ENCODE measurements around the gene HNRNPD. TPM values are rescaled to one million over a fixed set of nuclear protein-coding genes. Genes with fewer than 3 reads are reported as not detected.
"Not testable (repeated sequence)": the region's sequence is repeated elsewhere in the genome, so short reads cannot be mapped to it uniquely, and the experiment has no call there.

HNRNPD gene, protein sequence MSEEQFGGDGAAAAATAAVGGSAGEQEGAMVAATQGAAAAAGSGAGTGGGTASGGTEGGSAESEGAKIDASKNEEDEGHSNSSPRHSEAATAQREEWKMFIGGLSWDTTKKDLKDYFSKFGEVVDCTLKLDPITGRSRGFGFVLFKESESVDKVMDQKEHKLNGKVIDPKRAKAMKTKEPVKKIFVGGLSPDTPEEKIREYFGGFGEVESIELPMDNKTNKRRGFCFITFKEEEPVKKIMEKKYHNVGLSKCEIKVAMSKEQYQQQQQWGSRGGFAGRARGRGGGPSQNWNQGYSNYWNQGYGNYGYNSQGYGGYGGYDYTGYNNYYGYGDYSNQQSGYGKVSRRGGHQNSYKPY
- total RNA-seq, result 424 and 433 TPM in 2 replicates

DNA sequence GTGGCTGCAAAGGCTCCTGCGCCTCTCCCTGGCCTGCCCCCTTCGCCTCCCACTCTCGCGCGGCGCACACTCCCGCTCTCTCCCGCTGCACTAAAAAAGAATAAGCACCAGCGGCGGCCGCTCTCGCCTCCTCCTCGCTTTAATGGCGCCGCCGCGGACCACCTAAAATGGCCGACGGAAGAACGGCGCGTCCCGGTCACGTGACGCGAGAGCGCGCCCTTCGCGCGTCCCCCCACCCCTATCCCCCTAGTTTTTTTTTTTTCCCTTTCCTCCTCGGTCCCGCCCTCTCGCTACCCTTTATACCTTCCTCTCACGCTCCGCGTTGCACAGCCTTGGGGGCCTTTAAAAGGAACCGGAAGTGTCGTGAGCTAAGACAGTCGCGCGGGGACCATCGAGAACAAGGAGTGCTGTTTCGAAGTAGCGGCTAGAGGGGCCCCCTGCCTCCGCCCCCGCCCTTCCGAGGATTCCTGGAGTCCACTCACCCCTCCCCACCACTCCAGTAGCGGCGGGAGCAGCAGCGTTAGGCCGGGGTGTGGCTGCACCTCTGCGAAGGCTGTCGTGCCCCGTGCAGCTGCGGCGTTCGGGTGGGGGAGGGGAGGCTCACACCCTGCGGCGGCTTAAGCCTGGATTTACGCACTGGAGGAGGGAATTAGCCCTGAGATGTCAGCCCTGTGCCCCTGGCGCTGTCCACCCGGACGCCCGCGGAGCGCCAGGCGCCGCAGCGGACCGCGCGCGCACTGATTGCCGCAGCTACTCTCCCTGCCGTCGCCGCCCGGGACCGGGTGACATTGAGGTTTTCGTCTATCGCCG lies at the start of gene HNRNPD:
HNRNPD (minus strand) TSS at position 176 of the 810 bp plus-strand sequence. CDS start 313 bp downstream, outside the sequence.
- intact Hi-C loops (cut with micrococcal nuclease), result loop anchor here (1.0 to 5.0 kb wide), 11 partner anchors 14 to 902 kb away; partner anchors contain the start of genes COPS4, LIN54, PLAC8 and RASGEF1B

DNA sequence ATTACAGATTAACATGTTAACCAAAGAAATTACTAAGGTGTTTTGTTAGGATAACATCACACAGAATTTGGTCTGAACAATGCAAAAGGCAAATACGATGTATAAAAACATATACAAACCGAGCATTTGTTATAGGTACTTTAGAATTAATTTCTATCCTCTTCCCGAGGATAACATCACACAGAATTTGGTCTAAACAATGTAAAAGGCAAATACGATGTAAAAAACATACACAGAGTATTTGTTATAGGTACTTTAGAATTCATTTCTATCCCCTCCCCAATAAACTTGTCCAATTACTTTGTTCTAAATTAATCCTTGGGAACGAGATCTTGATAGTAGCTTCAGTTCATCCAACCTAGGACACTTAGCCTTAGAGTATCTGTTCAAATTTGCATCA lies 48.8 kb upstream of the HNRNPD start:
- intact Hi-C loops (cut with micrococcal nuclease), result no loop called here

DNA sequence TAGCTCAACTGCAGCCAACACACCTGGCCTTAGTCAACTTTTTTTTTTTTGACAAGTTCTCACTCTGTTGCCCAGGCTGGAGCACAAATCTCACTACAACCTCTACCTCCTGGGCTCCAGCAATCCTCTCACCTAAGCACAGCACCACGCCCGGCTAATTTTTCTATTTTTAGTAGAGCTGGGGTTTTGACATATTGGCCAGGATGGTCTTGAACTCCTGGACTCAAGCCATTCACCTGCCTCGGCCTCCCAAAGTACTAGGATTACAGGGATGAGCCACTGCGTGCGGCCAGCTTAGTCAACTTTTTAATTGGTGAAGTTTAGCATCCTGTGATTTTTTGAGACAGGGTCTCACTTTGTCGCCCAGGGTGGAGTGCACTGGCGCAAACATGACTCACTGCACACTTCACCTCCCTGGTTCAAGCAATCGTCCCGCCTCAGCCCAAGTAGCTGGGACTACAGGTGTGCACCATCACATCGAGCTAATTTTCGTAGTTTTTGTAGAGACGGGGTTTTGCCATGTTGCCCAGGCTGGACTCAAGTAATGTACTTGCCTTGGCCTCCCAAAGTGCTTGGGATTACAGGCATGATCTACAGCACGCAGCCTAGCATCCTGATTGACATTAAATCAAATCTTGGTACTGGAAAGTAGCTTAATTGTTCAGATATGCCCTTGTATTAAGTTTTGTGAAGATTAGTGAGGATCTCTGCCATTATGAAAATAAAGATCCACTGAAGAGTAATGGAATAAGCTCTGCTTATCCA lies 48.2 kb upstream of the HNRNPD start:
- intact Hi-C loops (cut with micrococcal nuclease), result no loop called here

DNA sequence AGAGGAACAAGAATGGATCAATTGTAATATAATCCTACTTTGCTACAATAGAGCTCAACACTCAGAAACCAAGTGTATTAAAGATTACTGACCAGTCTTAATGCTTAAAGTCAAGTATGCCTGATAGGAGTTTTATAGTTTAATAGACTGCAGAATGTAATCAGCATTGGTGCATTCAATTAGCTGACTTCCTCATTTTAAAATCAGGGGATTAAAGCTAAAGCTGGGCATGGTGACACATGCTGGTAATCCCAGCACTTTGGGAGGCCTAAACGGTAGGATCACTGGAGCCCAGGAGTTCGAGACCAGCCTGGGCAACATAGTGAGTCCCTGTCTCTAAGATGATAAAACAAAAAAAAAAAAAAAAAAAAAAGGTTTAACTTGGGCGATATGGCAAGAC lies 45.7 kb upstream of the HNRNPD start:
- intact Hi-C loops (cut with micrococcal nuclease), result no loop called here

DNA sequence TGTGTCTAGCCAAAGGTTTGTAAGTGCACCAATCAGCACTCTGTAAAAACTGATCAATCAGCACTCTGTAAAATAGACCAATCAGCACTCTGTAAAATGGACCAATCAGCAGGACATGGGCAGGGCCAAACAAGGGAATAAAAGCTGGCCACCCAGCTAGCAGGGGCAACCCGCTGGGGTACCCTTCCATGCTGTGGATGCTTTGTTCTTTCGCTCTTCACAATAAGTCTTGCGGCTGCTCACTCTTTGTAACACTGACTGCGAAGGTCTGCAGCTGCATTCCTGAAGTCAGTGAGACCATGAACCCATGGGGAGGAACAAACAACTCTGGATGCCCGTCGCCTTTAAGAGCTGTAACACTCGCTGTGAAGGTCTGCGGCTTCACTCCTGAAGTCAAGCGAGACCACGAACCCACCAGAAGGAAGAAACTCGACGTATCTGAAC lies 42.2 kb upstream of the HNRNPD start:
- intact Hi-C loops (cut with micrococcal nuclease), result no loop called here

DNA sequence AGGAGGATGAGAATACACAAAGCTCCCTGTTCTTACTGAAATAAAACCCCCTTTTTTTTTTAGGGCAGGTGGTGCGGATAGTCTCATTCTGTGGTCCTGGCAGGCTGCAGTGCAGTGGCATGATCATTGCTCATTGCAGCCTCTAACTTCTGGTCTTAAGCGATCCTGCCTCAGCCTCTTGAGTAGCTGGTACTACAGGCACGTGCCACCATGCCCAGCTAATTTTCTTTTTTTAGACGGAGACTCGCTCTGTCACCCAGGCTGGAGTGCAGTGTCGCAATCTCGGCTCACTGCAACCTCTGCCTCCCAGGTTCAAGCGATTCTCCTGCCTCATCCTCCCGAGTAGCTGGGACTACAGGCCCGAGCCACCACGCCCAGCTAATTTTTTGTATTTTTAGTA lies 41.3 kb upstream of the HNRNPD start:
- intact Hi-C loops (cut with micrococcal nuclease), result not testable (repeated sequence)

DNA sequence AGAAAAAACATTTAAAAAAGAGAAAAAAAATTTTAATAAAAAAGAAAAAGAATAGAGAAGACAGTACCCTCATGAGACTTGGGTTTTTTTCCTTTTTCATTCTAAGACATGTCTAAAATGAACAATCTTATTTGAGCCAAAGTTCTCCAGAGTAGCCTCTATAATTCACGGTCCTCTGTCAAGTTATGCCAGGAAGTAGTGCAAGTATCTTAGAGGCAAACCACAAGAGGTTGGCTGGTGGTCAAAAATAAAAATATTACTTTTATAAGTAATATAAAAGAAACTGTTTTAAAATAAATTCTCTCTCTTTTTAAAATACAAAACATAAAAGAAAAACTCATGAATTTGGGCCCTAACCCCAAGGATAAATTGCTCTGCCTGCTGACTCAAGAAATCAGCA lies 29.9 kb upstream of the HNRNPD start:
- intact Hi-C loops (cut with micrococcal nuclease), result no loop called here

DNA sequence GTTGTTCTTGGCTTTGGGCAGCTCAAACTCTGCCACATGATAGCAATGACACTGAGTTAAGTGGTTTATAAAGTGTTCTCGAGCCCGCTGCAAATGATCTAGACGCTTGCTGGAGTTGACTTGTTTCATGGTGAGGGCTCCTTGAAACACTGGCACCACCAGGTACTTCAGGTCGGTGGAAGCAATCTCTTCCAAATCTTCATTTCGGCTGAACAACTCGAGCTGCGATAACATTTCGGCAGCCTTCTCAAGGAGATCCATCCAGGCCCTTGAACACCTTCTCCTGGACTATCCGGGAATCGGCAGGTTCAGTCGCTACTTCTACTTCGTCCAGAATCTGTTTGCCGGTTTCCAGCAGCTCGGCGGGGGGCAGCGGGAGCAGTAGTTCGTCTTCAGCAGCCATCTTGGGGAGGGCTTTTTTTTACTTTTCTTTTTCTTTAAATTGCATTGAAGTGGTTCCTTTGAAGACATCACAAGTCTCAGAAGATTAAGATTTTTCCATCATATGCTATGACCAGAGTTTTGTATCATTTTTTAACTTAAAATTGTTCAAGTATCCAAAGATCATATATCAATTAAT lies 28.5 kb upstream of the HNRNPD start:
- intact Hi-C loops (cut with micrococcal nuclease), result no loop called here

DNA sequence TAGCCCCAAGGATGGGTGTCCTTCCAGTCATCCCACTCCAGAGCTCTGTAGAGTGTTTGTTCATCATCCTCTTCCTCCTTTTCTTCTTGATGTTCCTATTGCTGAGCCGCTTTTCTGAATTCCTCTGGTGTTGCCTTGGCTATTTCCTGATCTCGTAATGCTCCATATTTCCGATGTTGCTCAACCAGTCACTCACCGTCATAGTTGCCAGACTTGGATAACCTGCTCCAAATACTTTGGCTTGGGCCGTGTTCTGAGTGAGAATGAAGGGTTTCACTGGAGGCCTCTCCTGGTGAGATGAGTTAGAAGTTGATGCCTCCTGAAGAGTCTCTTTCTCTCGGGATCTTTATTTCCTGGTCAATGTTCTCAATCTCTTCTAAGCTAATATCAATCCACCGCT lies 27.8 kb upstream of the HNRNPD start:
- intact Hi-C loops (cut with micrococcal nuclease), result no loop called here

DNA sequence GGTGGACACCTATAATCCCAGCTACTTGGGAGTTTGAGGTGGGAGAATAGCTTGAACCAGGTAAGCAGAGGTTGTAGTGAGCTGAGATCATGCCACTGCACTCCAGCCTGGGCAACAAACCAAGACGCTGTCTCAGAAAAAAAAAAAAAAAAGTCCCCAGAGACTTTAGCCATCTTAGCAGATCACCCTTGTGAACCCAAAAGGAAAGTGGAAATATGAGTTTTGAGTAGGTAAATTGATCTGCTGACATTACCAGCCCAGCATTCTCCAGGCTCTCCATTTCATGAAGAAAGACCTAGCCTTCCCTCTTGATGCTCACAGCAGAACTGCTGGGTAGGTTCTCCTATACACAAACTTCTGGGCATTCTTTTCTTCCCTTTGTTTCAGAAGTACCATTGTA lies 24.5 kb upstream of the HNRNPD start:
- intact Hi-C loops (cut with micrococcal nuclease), result no loop called here

DNA sequence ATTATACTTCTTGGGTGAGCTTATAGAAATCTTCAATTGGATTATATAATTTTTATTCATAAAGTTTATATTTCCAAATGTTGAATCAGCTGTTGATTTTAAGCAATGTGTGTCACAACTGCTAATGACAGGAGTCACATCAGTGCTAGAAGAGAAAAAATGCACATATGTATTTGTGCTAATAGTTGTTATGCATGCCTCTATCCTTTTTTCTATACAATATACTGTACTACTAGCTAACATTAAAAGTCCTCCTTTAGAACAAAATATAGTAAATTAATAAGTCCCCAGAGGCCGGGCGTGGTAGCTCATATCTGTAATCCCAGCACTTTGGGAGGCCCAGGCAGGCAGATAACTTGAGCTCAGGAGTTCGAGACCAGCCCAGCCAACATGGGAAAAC lies 23.7 kb upstream of the HNRNPD start:
- intact Hi-C loops (cut with micrococcal nuclease), result no loop called here

DNA sequence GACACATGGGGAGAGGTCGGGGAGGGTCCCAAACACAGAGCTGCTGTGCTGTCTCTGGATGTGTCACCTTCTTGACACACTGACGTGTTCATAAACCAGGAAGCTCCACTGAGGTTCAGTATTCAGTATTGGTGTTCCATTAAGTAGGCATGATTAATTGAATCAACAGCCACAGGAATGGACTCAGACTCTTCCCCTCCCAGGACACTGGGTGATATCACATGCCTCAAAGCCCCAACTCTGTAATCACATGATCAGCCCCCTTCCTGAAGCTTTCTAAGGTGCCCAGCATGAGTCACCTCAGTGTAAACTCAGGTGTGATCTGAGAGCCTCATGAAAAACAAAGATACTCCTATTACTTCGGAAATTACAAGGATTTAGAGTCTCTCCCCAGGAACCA lies 21.1 kb upstream of the HNRNPD start:
- intact Hi-C loops (cut with micrococcal nuclease), result no loop called here

DNA sequence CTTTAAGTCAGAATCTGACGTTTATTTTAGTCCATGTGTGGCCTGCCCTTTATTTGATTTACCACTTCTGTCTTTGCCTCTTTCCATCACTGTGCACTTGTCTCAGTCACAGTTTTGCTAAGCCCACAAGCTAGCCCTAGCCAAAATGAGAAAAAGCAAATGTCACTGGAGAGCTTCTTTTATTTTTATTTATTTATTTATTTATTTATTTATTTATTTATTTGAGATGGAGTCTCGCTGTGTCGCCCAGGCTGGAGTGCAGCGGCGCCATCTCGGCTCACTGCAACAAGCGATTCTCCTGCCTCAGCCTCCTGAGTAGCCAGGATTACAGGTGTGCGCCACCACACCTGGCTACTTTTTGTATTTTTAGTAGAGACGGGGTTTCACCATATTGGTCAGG lies 16.3 kb upstream of the HNRNPD start:
- intact Hi-C loops (cut with micrococcal nuclease), result not testable (repeated sequence)

DNA sequence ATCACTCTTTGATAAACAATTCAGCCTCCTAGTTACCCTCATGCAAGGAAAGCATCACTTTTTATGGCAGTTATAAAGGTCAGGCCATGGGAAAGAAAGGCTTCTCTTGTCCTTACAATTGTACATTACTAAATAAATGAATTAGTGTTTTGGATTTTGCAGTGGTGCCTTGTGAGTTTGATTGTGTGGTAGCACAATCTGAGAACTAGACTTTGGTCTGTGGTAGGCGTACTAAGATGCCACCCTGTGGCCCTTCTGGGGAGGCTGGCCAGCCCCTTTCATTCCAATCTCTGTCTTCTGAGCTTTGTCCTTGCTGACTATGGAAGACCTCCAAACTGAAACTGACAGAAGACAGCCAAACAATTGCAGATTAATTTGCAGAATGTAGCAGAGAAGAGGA lies 14.6 kb upstream of the HNRNPD start:
- intact Hi-C loops (cut with micrococcal nuclease), result no loop called here

DNA sequence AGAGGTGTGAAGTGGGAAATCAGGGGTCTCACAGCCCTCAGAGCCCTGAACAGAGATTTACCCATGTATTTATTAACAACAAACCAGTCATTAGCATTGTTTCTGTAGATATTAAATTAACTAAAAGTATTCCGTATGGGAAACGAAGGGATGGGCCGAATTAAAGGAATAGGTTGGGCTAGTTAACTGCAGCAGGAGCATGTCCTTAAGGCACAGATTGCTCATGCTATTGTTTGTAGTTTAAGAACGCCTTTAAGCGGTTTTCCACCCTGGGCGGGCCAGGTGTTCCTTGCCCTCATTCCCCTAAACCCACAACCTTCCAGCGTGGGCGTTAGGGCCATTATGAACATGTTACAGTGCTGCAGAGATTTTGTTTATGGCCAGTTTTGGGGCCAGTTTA lies 12.5 kb upstream of the HNRNPD start:
- intact Hi-C loops (cut with micrococcal nuclease), result not testable (repeated sequence)

DNA sequence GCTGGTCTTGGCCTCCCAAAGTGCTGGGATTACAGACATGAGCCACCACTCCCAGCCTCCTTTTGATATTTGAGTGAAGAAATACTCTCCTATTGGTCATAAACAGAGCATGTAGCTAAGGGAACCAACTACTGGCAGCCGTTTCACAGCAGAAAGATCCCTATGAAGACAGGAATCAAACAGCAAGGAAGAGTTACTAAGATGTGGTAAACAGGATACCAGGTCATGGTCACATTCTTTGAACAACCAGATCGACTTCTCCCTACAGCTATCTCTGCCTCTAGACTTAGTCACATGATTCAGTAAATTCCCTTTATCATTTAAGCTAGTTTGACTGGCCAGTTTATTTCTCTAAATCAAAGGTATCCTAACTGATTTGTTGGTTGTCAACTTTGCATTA lies 9.0 kb upstream of the HNRNPD start:
- intact Hi-C loops (cut with micrococcal nuclease), result no loop called here

DNA sequence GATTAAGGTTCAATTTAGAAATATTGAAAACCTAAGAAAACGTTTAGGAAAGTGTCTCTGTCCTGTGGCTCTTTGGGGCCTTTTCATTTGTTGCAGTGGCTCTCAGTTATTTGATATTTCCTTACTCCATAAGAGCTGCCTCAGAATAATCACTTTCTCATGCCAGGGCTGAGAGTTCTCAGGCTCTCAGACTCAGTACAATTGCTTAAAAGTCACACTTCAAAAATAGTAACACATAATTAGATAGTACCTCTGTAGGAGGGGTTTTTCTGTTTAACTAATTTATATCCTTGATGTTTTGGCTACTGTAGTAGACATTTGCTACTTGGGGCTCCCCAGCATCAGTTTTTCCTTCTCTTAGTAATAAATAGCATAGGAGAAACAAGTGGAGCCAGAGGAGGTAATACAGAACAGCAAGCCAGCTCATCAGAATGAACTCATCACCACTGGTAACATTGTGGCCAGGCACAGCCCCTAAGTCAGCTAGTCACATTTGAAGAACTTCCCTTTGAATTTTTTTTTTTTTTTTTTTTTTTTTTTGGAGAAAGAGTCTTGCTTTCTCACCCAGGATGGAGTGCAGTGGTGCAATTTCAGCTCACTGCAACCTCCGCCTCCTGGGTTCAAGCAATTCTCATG lies 8.0 kb upstream of the HNRNPD start:
- intact Hi-C loops (cut with micrococcal nuclease), result no loop called here

DNA sequence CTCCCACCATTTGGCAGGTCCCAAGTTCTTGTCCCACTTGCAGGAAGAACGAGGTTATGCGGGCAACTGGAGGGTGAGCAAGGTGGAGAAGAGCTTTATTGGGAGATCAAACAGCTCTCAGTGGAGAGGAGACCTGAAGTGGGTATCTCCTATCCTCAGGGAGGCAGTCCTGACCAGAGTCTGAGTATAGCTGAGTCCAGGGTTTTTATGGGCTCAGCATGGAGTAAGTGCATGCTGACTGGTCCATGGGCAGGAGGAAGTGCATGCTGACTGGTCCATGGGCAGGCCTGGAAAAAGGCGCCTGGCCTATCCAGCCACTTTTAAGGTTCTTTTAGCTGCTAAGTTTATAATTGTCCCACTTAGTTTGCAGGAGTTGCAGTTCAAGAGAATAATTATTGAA lies 7.4 kb upstream of the HNRNPD start:
- intact Hi-C loops (cut with micrococcal nuclease), result no loop called here

DNA sequence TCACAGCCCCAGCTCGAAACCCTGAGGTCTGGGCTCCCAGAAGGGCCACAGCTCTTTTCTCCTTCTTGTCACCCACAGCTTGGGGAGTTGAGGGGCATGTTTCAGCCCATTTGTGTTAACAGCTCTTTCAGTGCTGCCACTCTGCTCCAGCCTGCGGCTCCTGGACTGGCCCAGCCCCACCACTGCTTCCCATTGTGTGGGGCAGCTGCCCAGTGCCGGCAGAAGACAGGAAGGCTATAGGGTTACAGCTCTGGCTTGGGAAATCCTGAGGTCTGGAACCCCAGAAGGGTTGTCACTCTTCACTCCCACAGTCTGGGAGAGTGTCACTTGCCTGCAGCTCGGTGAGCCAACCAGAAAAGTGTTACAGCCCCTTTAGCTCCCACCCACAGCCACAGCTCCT lies 7.0 kb upstream of the HNRNPD start:
- intact Hi-C loops (cut with micrococcal nuclease), result no loop called here

DNA sequence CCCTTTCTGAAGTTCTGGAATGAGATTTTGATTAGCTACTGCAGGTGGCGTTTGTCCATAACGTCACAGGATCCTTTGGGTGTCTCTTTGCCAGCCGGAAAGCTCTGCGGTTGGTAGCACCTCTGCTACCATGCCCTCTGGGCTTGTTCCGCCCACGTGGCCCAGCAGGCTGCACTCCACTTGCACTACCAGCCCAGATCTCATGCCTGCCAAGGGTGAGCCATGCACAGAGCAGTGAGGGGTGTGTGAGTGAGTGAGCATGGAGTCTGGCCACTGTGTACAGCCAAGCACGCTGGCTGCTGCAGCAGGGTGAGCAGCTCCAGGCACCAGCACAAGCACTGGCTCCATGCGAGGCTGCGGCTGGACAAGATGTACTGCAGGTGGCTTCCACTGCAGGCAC lies 6.6 kb upstream of the HNRNPD start:
- intact Hi-C loops (cut with micrococcal nuclease), result no loop called here

DNA sequence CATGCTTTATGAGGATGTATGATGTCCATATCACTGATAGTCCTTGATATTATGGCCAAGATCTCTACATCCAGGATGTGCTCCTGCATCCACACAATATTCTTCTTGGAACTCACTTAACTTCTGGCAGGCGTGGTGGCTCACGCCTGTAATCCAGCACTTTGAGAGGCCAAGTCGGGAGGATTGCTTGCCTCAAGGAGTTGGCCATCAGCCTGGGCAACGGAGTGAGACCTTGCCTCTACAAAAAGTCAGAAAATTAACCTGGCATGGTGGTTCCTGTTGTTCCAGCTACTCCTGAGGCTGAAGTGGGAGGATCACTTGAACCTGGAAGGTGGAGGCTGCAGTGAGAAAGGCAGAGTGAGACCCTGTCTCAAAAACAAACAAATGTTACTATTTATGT lies 2.3 kb upstream of the HNRNPD start:
- intact Hi-C loops (cut with micrococcal nuclease), result no loop called here
